HEK293 (cell line): ENCODE results near the gene HS3ST5.

Source experiments
- CTCF ChIP-seq: fragments of 450-650 bp; formaldehyde crosslinking; IDR thresholded peaks from 2 replicates; pipeline ENCODE4 v1.5.1; 2016; ENCODE audit warnings: missing biosample characterization, missing genetic modification characterization
- GLI2 ChIP-seq: fragments of 450-650 bp; formaldehyde crosslinking; IDR thresholded peaks from 2 replicates; pipeline ENCODE4; 2017; ENCODE audit warnings: missing biosample characterization, missing genetic modification characterization, low read depth, borderline replicate concordance
- ZNF521 ChIP-seq: fragments of 450-650 bp; formaldehyde crosslinking; IDR thresholded peaks from 2 replicates; pipeline ENCODE4 v1.5.1; 2017; ENCODE audit warnings: missing biosample characterization, mild to moderate bottlenecking, missing genetic modification characterization
- TF ChIP-seq, protein P1 (sequence below): fragments of 450-650 bp; formaldehyde crosslinking; conservative IDR thresholded peaks from 2 replicates; pipeline ENCODE4 v1.5.1; 2016; ENCODE audit warnings: low read depth, missing biosample characterization, missing genetic modification characterization

DNA sequence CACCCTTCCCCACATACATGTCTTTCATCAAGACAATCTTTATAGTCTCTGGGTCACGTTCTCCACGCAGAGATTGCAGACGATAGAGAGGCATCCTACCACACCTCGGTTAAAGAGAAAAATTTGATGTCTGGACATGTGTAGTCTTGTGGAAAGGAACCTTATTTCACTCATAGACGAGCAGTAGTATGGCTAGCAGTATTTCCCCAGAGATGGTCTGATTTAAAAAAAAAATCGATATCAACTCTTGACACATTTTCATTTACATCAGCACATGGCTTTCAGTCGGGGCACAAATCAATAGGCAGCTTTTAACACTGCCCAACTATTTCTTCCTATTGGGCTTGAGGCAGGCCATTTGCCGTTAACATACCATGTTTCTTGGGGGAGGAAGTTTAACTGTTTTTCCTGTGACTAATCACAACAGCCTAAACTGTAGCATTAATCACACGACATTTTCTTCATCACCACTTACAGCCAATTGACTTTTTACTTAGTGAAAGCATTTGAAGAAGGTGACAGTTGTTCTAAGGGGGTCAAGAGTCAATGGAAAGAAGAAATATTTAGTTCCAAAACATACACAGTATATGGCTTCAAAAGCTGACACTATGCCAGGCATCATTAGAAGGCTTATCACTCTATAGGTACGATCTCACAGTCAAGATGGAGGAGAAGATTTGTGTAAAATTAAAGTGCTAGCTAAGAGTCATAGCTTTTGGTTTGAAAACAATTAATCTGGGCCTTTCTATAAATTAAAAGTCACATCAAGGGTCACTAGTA lies 242.4 kb downstream of the HS3ST5 start:
- TF ChIP-seq, protein P1, sequence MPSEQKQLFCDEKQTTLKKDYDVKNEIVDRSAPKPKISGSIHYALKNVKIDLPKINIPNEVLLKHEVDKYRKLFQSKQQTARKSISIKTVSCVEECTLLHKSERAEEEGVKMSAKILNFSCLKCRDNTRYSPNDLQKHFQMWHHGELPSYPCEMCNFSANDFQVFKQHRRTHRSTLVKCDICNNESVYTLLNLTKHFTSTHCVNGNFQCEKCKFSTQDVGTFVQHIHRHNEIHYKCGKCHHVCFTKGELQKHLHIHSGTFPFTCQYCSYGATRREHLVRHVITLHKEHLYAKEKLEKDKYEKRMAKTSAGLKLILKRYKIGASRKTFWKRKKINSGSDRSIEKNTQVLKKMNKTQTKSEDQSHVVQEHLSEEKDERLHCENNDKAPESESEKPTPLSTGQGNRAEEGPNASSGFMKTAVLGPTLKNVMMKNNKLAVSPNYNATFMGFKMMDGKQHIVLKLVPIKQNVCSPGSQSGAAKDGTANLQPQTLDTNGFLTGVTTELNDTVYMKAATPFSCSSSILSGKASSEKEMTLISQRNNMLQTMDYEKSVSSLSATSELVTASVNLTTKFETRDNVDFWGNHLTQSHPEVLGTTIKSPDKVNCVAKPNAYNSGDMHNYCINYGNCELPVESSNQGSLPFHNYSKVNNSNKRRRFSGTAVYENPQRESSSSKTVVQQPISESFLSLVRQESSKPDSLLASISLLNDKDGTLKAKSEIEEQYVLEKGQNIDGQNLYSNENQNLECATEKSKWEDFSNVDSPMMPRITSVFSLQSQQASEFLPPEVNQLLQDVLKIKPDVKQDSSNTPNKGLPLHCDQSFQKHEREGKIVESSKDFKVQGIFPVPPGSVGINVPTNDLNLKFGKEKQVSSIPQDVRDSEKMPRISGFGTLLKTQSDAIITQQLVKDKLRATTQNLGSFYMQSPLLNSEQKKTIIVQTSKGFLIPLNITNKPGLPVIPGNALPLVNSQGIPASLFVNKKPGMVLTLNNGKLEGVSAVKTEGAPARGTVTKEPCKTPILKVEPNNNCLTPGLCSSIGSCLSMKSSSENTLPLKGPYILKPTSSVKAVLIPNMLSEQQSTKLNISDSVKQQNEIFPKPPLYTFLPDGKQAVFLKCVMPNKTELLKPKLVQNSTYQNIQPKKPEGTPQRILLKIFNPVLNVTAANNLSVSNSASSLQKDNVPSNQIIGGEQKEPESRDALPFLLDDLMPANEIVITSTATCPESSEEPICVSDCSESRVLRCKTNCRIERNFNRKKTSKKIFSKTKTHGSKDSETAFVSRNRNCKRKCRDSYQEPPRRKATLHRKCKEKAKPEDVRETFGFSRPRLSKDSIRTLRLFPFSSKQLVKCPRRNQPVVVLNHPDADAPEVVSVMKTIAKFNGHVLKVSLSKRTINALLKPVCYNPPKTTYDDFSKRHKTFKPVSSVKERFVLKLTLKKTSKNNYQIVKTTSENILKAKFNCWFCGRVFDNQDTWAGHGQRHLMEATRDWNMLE (tag by site-specific recombination): no peak
- TF ChIP-seq GLI2 (no peak), CTCF (tag by site-specific recombination) (no peak), ZNF521 (tag by site-specific recombination) (no peak)
